H1 (cell line): ENCODE data around the gene ZNF248. TPM values are rescaled to one million over a fixed set of nuclear protein-coding genes. Genes with fewer than 3 reads are reported as not detected.

Source experiments
- BACH1 ChIP-seq: IDR thresholded peaks from 2 replicates; pipeline ENCODE4 v1.6.1; 2012; ENCODE audit warnings: low read length, improper control_type of control experiment
- CEBPB ChIP-seq: IDR thresholded peaks from 2 replicates; pipeline ENCODE4 v1.6.1; 2012; ENCODE audit warnings: low read depth, low read length
- KDM1A ChIP-seq: fragments of 200-600, 300-600 bp; sonication (generic); IDR thresholded peaks from 2 replicates; pipeline ENCODE4 v1.7.1; 2016; ENCODE audit warnings: mild to moderate bottlenecking, low read length, borderline replicate concordance
- KDM5A ChIP-seq: fragments of 200-600 bp; IDR thresholded peaks from 2 replicates; pipeline ENCODE4 v1.7.1; 2012; ENCODE audit warnings: mild to moderate bottlenecking, low read length, inconsistent platforms, mixed read lengths
- polyA plus RNA-seq, 7 experiments: library from polyadenylated mRNA; depleted of rRNA in 3 of 7; stranded (reverse) in 5 of 7; unstranded in 2 of 7; fragments of >200 nt in 5 of 7; fragments of 200-250 nt in 2 of 7; gene quantifications; 1 replicate in 5 of 7; 2 replicates in 1 of 7; 4 replicates in 1 of 7; pipeline versions ENCODE4 v1.2.1 to v1.2.3, GENCODE V29; 2011 to 2013; ENCODE audit warnings: missing spikeins in 2 of 7, mixed read lengths in 2 of 7
- total RNA-seq: library from RNA; stranded (reverse); fragmentation: NEBNext Ultra II Directional; extraction: Animal tissue kit (Norgen Biotek cat#: 25700); gene quantifications from 2 replicates; pipeline ENCODE4 v1.2.1, GENCODE V29; 2021
- TF ChIP-seq, protein P1 (sequence below): IDR thresholded peaks from 2 replicates; pipeline ENCODE4 v1.6.1; 2011; ENCODE audit warnings: low read length, improper control_type of control experiment

ZNF248 gene
- total and polyA plus RNA-seq, 2 of the 8 experiments (the other 6 are each of a cell fraction or from before 2014, with no cell fraction given): 9.1 TPM; not detected in 1

- TF ChIP-seq, protein P1, sequence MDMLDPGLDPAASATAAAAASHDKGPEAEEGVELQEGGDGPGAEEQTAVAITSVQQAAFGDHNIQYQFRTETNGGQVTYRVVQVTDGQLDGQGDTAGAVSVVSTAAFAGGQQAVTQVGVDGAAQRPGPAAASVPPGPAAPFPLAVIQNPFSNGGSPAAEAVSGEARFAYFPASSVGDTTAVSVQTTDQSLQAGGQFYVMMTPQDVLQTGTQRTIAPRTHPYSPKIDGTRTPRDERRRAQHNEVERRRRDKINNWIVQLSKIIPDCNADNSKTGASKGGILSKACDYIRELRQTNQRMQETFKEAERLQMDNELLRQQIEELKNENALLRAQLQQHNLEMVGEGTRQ: no peak
- no peak for TF ChIP-seq BACH1
- no peak for TF ChIP-seq KDM5A
- no peak for TF ChIP-seq CEBPB
- TF ChIP-seq KDM1A: no peak
Observed at GRCh38 chr10:37758074-37758473, 99.3 kb downstream of the ZNF248 start (continued).
